H1 (cell line): Measurements from ENCODE around the gene TXK. TPM values are rescaled to one million over a fixed set of nuclear protein-coding genes. Genes with fewer than 3 reads are reported as not detected.

Experiments used
- CTCF ChIA-PET: fragments of 300-600 bp; sonication (Branson Sonifier 250); formaldehyde crosslinking; loops from one replicate; lab custom pipeline; 2021; ENCODE audit not compliant: partially characterized antibody; lab: Charles Lee
- POLR2A ChIA-PET: fragments of 300-600 bp; sonication (Branson Sonifier 250); formaldehyde crosslinking; loops from one replicate; lab custom pipeline; 2021; ENCODE audit warnings: inconsistent platforms; ENCODE audit not compliant: partially characterized antibody; lab: Charles Lee
- DNase-seq, 2 experiments: peaks; one replicate each; pipeline versions ENCODE4 v3.0.0 to v3.0.0-alpha.2; 2010 to 2022; ENCODE audit warnings: low spot score in 2 of 2, low read depth in 1 of 2, mixed read lengths in 1 of 2
- FAIRE-seq: peaks from 2 replicates; lab custom pipeline; 2011; peaks lifted over from hg19 to GRCh38; lab: Jason Lieb, UNC
- H2AFZ ChIP-seq: 2 replicates; pipeline ENCODE4 v1.8.1; 2012; ENCODE audit warnings: low read length, inconsistent platforms
- H2AK5ac ChIP-seq: 2 replicates; pipeline ENCODE4 v1.6.1; 2013; ENCODE audit warnings: low read depth, low read length
- H2BK120ac ChIP-seq: replicated peaks from 2 replicates; pipeline ENCODE3; 2013; ENCODE audit warnings: low read depth, low read length, inconsistent platforms
- H2BK12ac ChIP-seq: 2 replicates; pipeline ENCODE4 v1.6.1; 2013; ENCODE audit warnings: low read depth, low read length
- H2BK15ac ChIP-seq: 2 replicates; pipeline ENCODE4 v1.6.1; 2013; ENCODE audit warnings: low read length
- H2BK20ac ChIP-seq: 2 replicates; pipeline ENCODE4 v1.6.1; 2013; ENCODE audit warnings: low read length
- H2BK5ac ChIP-seq: 2 replicates; pipeline ENCODE4 v1.6.1; 2013; ENCODE audit warnings: low read depth, low read length
- H3K14ac ChIP-seq: 2 replicates; pipeline ENCODE4 v1.6.1; 2013; ENCODE audit warnings: inconsistent platforms; ENCODE audit not compliant: insufficient read length
- H3K18ac ChIP-seq: 2 replicates; pipeline ENCODE4 v1.6.1; 2013; ENCODE audit warnings: low read length; ENCODE audit errors: extremely low read depth
- H3K23ac ChIP-seq: 2 replicates; pipeline ENCODE4 v1.6.1; 2013; ENCODE audit warnings: inconsistent platforms; ENCODE audit not compliant: insufficient read length
- H3K23me2 ChIP-seq: 2 replicates; pipeline ENCODE4 v1.6.1; 2013; ENCODE audit warnings: low read depth, low read length
- H3K27ac ChIP-seq: 2 replicates; pipeline ENCODE4 v1.6.1; 2011; ENCODE audit warnings: low read depth, low read length, inconsistent platforms
- H3K27me3 ChIP-seq, 4 experiments: replicated peaks in 1 of 4; 1 replicate in 1 of 4; 2 replicates in 3 of 4; pipeline versions ENCODE4 v1.6.1 to v1.8.1; 2011 to 2013; ENCODE audit warnings: low read length in 3 of 4, mild to moderate bottlenecking in 3 of 4, inconsistent platforms in 2 of 4, mixed read lengths in 2 of 4, moderate library complexity in 1 of 4; ENCODE audit not compliant: control insufficient read depth in 3 of 4, insufficient read depth in 3 of 4; ENCODE audit errors: extremely low read depth in 1 of 4
- H3K36me3 ChIP-seq, 4 experiments: 2 replicates each; pipeline versions ENCODE4 v1.6.1 to v1.8.1; 2011 to 2013; ENCODE audit warnings: mild to moderate bottlenecking in 4 of 4, low read length in 3 of 4, moderate library complexity in 2 of 4, control low read depth in 1 of 4, inconsistent platforms in 1 of 4; ENCODE audit not compliant: insufficient read depth in 4 of 4, control insufficient read depth in 2 of 4
- H3K4ac ChIP-seq: replicated peaks from 2 replicates; pipeline ENCODE3; 2013; ENCODE audit warnings: low read length, low read depth, mixed read lengths, inconsistent platforms; ENCODE audit not compliant: insufficient read length
- H3K4me1 ChIP-seq, 4 experiments: replicated peaks in 1 of 4; 1 replicate in 1 of 4; 2 replicates in 3 of 4; pipeline versions ENCODE4 v1.6.1 to v1.8.1; 2011 to 2013; ENCODE audit warnings: low read length in 3 of 4, inconsistent platforms in 2 of 4, mixed read lengths in 1 of 4; ENCODE audit not compliant: insufficient read depth in 4 of 4, control insufficient read depth in 3 of 4
- H3K4me2 ChIP-seq, 2 experiments: 2 replicates each; pipeline versions ENCODE4 v1.6.1 to v1.8.1; 2011 to 2013; ENCODE audit warnings: low read depth in 2 of 2, low read length in 2 of 2, control low read depth in 1 of 2, inconsistent platforms in 1 of 2, mild to moderate bottlenecking in 1 of 2; ENCODE audit not compliant: insufficient read depth in 1 of 2
- H3K4me3 ChIP-seq, 4 experiments: fragments of 200-600, 300-600 bp in 1 of 4; sonication (generic), shearing (Covaris generic), sonication (Bioruptor Twin) in 1 of 4; 2 replicates each; pipeline versions ENCODE4 v1.5.1 to v1.8.1; 2011 to 2016; ENCODE audit warnings: low read length in 4 of 4, low read depth in 3 of 4, control low read depth in 2 of 4, inconsistent platforms in 2 of 4, mild to moderate bottlenecking in 2 of 4, mixed read lengths in 1 of 4, moderate library complexity in 1 of 4; ENCODE audit not compliant: insufficient read depth in 2 of 4; ENCODE audit errors: extremely low read depth in 1 of 4
- H3K56ac ChIP-seq: replicated peaks from 2 replicates; pipeline ENCODE3; 2013; ENCODE audit warnings: low read depth, mild to moderate bottlenecking, mixed read lengths, low read length, inconsistent platforms; ENCODE audit not compliant: insufficient read length
- H3K79me1 ChIP-seq: 2 replicates; pipeline ENCODE4 v1.6.1; 2013; ENCODE audit warnings: low read depth, low read length, control low read depth
- H3K79me2 ChIP-seq, 2 experiments: 2 replicates each; pipeline versions ENCODE4 v1.6.1 to v1.8.1; 2012 to 2013; ENCODE audit warnings: low read length in 2 of 2, mild to moderate bottlenecking in 2 of 2, inconsistent platforms in 1 of 2; ENCODE audit not compliant: insufficient read depth in 2 of 2, control insufficient read depth in 1 of 2
- H3K9ac ChIP-seq, 4 experiments: replicated peaks in 1 of 4; 1 replicate in 1 of 4; 2 replicates in 3 of 4; pipeline versions ENCODE4 v1.6.1 to v1.8.1; 2011 to 2013; ENCODE audit warnings: low read depth in 3 of 4, low read length in 3 of 4, control low read depth in 2 of 4, mild to moderate bottlenecking in 2 of 4, moderate library complexity in 2 of 4, inconsistent platforms in 1 of 4; ENCODE audit errors: extremely low read depth in 1 of 4
- H3K9me3 ChIP-seq, 2 experiments: 2 replicates each; pipeline versions ENCODE4 v1.6.1 to v1.8.1; 2012 to 2013; ENCODE audit warnings: mild to moderate bottlenecking in 2 of 2, moderate library complexity in 2 of 2, control low read depth in 1 of 2, inconsistent platforms in 1 of 2, low read depth in 1 of 2, low read length in 1 of 2, mixed read lengths in 1 of 2; ENCODE audit not compliant: insufficient read depth in 2 of 2
- H4K20me1 ChIP-seq, 2 experiments: replicated peaks in 1 of 2; 2 replicates each; pipeline versions ENCODE3 to v1.8.1; 2011 to 2013; ENCODE audit warnings: inconsistent platforms in 2 of 2, low read length in 2 of 2, mild to moderate bottlenecking in 1 of 2; ENCODE audit not compliant: insufficient read depth in 2 of 2, control insufficient read depth in 1 of 2
- H4K5ac ChIP-seq: 2 replicates; pipeline ENCODE4 v1.6.1; 2013; ENCODE audit warnings: low read length, low read depth, mixed read lengths, inconsistent platforms; ENCODE audit not compliant: insufficient read length
- H4K8ac ChIP-seq: 2 replicates; pipeline ENCODE4 v1.8.0; 2013; ENCODE audit warnings: mild to moderate bottlenecking, moderate library complexity, low read length, inconsistent platforms; ENCODE audit not compliant: insufficient read depth; ENCODE audit errors: extremely low read depth
- H4K91ac ChIP-seq: replicated peaks from 2 replicates; pipeline ENCODE3; 2013; ENCODE audit warnings: low read length, mixed read lengths, inconsistent platforms; ENCODE audit not compliant: insufficient read length
- CBX8 ChIP-seq: fragments of 300-800, 300-1000 bp; sonication (generic); IDR thresholded peaks from 2 replicates; pipeline ENCODE4 v1.7.1; 2016; ENCODE audit warnings: low read depth, low read length, borderline replicate concordance
- CHD1 ChIP-seq: IDR thresholded peaks from 2 replicates; pipeline ENCODE4 v1.6.1; 2012; ENCODE audit warnings: low read depth, low read length, improper control_type of control experiment
- HDAC2 ChIP-seq, 2 experiments: fragments of 300-600 bp in 1 of 2; sonication (generic) in 1 of 2; IDR thresholded peaks; 2 replicates each; pipeline ENCODE4 v1.6.1; 2011 to 2012; ENCODE audit warnings: low read depth in 2 of 2, low read length in 2 of 2, mild to moderate bottlenecking in 2 of 2, moderate library complexity in 2 of 2, borderline replicate concordance in 1 of 2, inconsistent platforms in 1 of 2
- PHF8 ChIP-seq: fragments of 200-600 bp; sonication (generic); conservative IDR thresholded peaks from 2 replicates; pipeline ENCODE4 v1.7.1; 2012; ENCODE audit warnings: low read depth, mild to moderate bottlenecking, inconsistent platforms, low read length, moderate library complexity
- POLR2A ChIP-seq, 2 experiments: IDR thresholded peaks; 1 replicate in 1 of 2; 2 replicates in 1 of 2; pipeline ENCODE4 v1.6.1; 2011; ENCODE audit warnings: low read depth in 2 of 2, low read length in 2 of 2, mild to moderate bottlenecking in 2 of 2; ENCODE audit errors: control extremely low read depth in 1 of 2
- RXRA ChIP-seq: IDR thresholded peaks from 2 replicates; pipeline ENCODE4 v1.6.1; 2011; ENCODE audit warnings: low read depth, mild to moderate bottlenecking, low read length, moderate library complexity; ENCODE audit not compliant: insufficient read depth
- SAP30 ChIP-seq: fragments of 300-600 bp; sonication (generic); IDR thresholded peaks from 2 replicates; pipeline ENCODE4 v1.7.1; 2012; ENCODE audit warnings: low read length, moderate library complexity, mild to moderate bottlenecking, inconsistent platforms; ENCODE audit not compliant: insufficient read depth, insufficient replicate concordance
- SP2 ChIP-seq: IDR thresholded peaks from 2 replicates; pipeline ENCODE4 v1.6.1; 2012; ENCODE audit warnings: mild to moderate bottlenecking, low read length, inconsistent platforms
- SP4 ChIP-seq: IDR thresholded peaks from 2 replicates; pipeline ENCODE4 v1.6.1; 2012; ENCODE audit warnings: low read length, inconsistent platforms
- TEAD4 ChIP-seq: IDR thresholded peaks from 2 replicates; pipeline ENCODE4 v1.6.1; 2012; ENCODE audit warnings: low read depth, low read length, inconsistent platforms, mixed read lengths
- ZNF274 ChIP-seq: IDR thresholded peaks from 2 replicates; pipeline ENCODE4 v1.7.0; 2012; ENCODE audit warnings: low read length, borderline replicate concordance; ENCODE audit errors: extremely low read depth
- WGBS, 2 experiments: shearing (Covaris generic) in 1 of 2; methylation state at CpG; one replicate each; pipeline versions ENCODE4 v1.1.6 to v1.1.7; 2013 to 2015; ENCODE audit warnings: low lambda C conversion rate in 2 of 2, mixed read lengths in 2 of 2, inconsistent platforms in 1 of 2, low coverage in 1 of 2, missing lambda C conversion rate in 1 of 2; ENCODE audit not compliant: insufficient replicate concordance in 2 of 2, insufficient coverage in 1 of 2, insufficient read length in 1 of 2; ENCODE audit errors: extremely low coverage in 1 of 2, missing lambda C conversion rate in 1 of 2; 5-methylcytosine and 5-hydroxymethylcytosine counted together
- polyA plus RNA-seq, 7 experiments: library from polyadenylated mRNA; depleted of rRNA in 3 of 7; stranded (reverse) in 5 of 7; unstranded in 2 of 7; fragments of >200 nt in 5 of 7; fragments of 200-250 nt in 2 of 7; gene quantifications; 1 replicate in 5 of 7; 2 replicates in 1 of 7; 4 replicates in 1 of 7; pipeline versions ENCODE4 v1.2.1 to v1.2.3, GENCODE V29; 2011 to 2013; ENCODE audit warnings: missing spikeins in 2 of 7, mixed read lengths in 2 of 7
- total RNA-seq: library from RNA; stranded (reverse); fragmentation: NEBNext Ultra II Directional; extraction: Animal tissue kit (Norgen Biotek cat#: 25700); gene quantifications from 2 replicates; pipeline ENCODE4 v1.2.1, GENCODE V29; 2021
- TF ChIP-seq, protein P1 (sequence below): IDR thresholded peaks from 2 replicates; pipeline ENCODE4 v1.6.1; 2012; ENCODE audit warnings: inconsistent platforms
- TF ChIP-seq, protein P2 (sequence below): IDR thresholded peaks from 2 replicates; pipeline ENCODE4 v1.6.1; 2011; ENCODE audit warnings: low read length, improper control_type of control experiment

The TXK gene
- total and polyA plus RNA-seq, 2 of the 8 experiments (the other 6 are each of a cell fraction or from before 2014, with no cell fraction given): not detected

DNA sequence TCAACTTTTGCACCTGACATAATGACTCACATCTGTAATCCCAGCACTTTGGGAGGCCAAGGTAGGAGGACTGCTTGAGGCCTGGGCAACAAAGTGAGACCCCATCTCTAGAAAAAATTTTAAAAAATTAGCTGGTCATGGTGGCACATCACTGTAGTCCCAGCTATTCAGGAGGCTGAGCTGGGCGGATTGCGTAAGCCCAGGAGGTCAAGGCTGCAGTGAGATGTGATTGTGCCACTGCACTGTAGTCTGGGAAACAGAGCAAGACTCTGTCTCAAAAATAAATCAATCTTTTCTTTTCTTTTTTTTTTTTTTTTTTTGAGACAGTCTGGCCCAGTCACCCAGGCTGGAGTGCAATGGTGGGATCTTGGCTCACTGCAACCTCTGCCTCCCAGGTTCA, 65.0 kb downstream of the TXK start:
- WGBS, 2 experiments: 45% methylated on average over 2 of the region's 2 CpGs; no CpG with 5 or more reads in 1 of the 2 experiments
- H3K4me2 ChIP-seq: no peak overlapping the region
- no peaks in the 10 kb centered on the region for H4K20me1 ChIP-seq
- ChIA-PET POLR2A (no interaction called here), CTCF (interaction anchor here (1.3 to 2.7 kb wide), 4 partner anchors 9 to 37 kb away, joined by 3 to 8 read pairs (median 3); no protein-coding TSS in a partner anchor)
- H3K79me2 ChIP-seq: no peaks in the 10 kb centered on the region
- H2BK15ac ChIP-seq: no peak overlapping the region
- no peaks in the 10 kb centered on the region for H3K9me3 ChIP-seq
- DNase-seq (no peak), FAIRE-seq (no peak)
- H2BK20ac ChIP-seq: no peak overlapping the region
- H3K9ac ChIP-seq: no peak overlapping the region
- H4K5ac ChIP-seq: no peak overlapping the region
- no peak overlapping the region for H4K8ac ChIP-seq
- H3K14ac ChIP-seq: no peak overlapping the region
- no peak overlapping the region for H2BK120ac ChIP-seq
- no peak overlapping the region for H3K27ac ChIP-seq
- no peak overlapping the region for H2BK5ac ChIP-seq
- H3K4me3 ChIP-seq: no peak overlapping the region
- no peak overlapping the region for H2AFZ ChIP-seq
- H4K91ac ChIP-seq: no peak overlapping the region
- H3K23me2 ChIP-seq: no peaks in the 10 kb centered on the region
- no peaks in the 10 kb centered on the region for H3K36me3 ChIP-seq
- no peak overlapping the region for H3K23ac ChIP-seq
- H2BK12ac ChIP-seq: no peak overlapping the region
- H3K56ac ChIP-seq: no peak overlapping the region
- no peaks in the 10 kb centered on the region for H3K4me1 ChIP-seq
- H2AK5ac ChIP-seq: no peak overlapping the region
- no peak overlapping the region for H3K18ac ChIP-seq
- H3K79me1 ChIP-seq: no peaks in the 10 kb centered on the region
- H3K4ac ChIP-seq: no peak overlapping the region
- no peaks in the 10 kb centered on the region for H3K27me3 ChIP-seq
- TF ChIP-seq SP2 (no peak), SP4 (no peak), CBX8 (no peak), HDAC2 (IDR thresholded peaks at IDR 0.05; ENCODE audit: borderline replicate concordance in 1 of 2, low read depth in 2 of 2, low read length in 2 of 2) (no peak), PHF8 (no peak), TEAD4 (no peak), CHD1 (no peak), SAP30 (no peak), ZNF274 (no peak), RXRA (no peak), POLR2A (IDR thresholded peaks at IDR 0.05; ENCODE audit: control extremely low read depth in 1 of 2, low read depth in 2 of 2, low read length in 2 of 2) (no peak)
- TF ChIP-seq, protein P1, sequence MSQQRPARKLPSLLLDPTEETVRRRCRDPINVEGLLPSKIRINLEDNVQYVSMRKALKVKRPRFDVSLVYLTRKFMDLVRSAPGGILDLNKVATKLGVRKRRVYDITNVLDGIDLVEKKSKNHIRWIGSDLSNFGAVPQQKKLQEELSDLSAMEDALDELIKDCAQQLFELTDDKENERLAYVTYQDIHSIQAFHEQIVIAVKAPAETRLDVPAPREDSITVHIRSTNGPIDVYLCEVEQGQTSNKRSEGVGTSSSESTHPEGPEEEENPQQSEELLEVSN: no peak
- TF ChIP-seq, protein P2, sequence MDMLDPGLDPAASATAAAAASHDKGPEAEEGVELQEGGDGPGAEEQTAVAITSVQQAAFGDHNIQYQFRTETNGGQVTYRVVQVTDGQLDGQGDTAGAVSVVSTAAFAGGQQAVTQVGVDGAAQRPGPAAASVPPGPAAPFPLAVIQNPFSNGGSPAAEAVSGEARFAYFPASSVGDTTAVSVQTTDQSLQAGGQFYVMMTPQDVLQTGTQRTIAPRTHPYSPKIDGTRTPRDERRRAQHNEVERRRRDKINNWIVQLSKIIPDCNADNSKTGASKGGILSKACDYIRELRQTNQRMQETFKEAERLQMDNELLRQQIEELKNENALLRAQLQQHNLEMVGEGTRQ: no peak
